GM18951 (cell line): ENCODE data around the gene NKX3-2.

ENCODE experiments used
- POLR2A ChIP-seq: IDR thresholded peaks from 4 replicates; pipeline ENCODE4 v1.6.1; 2011; ENCODE audit warnings: mild to moderate bottlenecking; ENCODE audit not compliant: insufficient read length, insufficient read depth; ENCODE audit errors: extremely low read depth
- in situ Hi-C: fragments of 300-500 bp; cut with MboI; formaldehyde crosslinking; loops from one replicate; pipeline ENCODE4 v1.12.0; 2022; ENCODE audit warnings: low sequenced_read_pairs, mixed read lengths, inconsistent platforms; ENCODE audit not compliant: unreplicated experiment

The NKX3-2 gene

DNA sequence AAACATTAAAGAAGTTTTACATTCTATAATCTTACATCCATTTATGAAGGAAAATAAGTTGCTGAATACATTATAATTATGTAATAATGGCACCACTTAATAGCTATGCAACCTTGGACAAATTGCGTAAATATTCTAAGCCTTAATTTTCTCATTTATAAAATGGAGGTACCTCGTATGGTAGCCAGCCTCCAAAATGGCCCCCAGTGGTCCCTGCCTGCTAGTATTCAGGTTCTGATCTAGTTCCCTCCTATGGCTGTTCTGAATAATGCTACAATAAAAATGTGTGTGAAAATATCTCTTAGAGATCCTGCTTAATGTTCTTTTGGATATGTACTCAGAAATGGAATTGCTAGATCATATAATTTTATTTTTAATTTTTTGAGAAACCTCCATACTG lies 11.0 kb upstream of the NKX3-2 start:
- in situ Hi-C loops, result loop anchor here (10.0 kb wide), 1 partner anchor 821 kb away; no protein-coding TSS in a partner anchor
- no peak for TF ChIP-seq POLR2A

DNA sequence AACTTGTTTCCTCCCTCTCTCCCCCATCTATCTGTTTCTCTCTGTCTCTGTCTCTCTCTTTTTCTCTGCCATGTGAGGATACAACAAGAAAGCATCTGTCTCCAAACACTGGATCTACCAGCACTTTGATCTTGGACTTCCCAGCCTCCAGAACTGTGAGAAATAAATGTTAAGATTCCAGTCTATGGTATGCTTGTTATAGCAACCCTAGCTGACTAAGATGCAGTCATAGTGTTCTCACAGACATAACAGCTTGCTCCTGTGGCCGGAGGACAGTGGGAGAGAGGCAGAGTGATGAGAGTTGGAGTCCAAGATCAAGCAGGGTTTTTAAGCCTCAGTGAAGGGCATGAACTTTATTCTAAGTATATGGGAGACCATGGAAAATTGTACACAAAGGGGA lies 8.8 kb upstream of the NKX3-2 start:
- in situ Hi-C loops, result loop anchor here (10.0 kb wide), 1 partner anchor 818 kb away; no protein-coding TSS in a partner anchor
- no peak for TF ChIP-seq POLR2A

DNA sequence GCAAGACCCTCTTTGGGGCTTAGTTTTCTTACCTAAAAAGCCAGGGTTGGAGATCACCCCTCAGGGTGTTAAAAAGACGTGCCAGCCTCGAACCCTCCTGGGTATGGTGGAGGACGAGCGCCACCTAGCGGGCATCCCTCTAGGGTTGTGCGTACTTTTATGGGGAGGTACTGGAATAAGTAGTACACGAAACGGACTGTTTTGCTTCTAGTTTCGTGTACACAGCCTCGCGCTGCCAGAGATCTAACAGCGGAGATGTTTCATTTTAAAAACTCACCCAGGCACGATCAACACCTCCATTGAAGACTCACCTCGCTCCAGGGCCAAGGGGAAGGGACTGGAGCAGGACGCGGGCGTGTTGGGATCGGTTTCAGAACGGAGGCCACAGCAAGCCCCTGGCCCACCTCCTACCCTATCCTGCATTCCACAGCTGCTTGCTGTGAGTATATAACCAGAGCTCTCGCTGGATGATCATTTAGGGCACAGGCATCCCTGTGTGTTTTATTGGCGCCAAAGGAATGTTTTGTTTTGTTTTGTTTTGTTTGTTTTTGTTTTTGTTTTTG lies 4.8 kb upstream of the NKX3-2 start:
- TF ChIP-seq POLR2A, result no peak
- in situ Hi-C loops, result loop anchor here (10.0 kb wide), 1 partner anchor 694 kb away; no protein-coding TSS in a partner anchor

DNA sequence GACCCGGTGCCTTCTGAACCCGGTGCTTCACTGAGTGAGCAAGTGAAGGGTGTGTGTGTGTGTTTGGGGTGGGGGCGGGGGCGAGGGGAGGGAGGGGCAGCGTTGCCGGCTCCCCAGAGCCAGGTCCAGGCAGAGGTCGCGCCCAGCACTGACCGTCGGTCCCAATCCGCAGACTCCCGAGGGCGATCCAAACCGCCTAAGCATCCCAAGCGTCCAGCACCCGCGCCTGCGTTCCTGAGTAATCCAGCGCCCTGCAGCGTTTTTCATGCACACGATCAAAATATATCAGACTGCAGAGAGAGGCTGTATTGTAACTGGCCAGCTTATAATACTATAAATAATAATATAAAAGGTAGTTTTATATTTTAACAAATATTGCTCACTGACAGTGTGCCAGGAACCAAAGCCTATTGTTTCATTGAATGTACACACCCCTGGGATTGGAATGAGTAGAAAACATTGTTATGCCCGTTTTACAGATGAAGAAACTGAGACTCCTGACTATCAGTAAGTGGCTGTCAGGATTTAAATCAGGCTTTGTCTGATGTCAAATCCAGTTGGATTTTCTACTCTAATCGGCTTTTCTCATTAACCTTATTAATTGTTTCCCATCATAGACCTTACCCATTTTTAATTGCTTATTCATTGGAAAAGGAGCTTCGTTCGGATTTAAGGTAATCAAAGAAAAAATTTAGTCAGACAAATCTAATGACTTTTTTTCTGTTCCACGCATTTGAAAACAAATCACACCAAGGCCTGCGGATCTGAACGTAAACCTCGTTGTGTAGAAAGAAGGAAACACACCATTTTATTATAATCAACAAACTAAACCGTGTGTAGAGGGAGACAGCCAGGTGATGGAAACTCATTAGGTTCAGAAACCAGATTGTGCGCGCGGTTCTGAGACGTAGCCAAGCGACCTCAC lies 4.0 kb upstream of the NKX3-2 start:
- in situ Hi-C loops, result loop anchor here (10.0 kb wide), 1 partner anchor 694 kb away; no protein-coding TSS in a partner anchor
- TF ChIP-seq POLR2A, result no peak

DNA sequence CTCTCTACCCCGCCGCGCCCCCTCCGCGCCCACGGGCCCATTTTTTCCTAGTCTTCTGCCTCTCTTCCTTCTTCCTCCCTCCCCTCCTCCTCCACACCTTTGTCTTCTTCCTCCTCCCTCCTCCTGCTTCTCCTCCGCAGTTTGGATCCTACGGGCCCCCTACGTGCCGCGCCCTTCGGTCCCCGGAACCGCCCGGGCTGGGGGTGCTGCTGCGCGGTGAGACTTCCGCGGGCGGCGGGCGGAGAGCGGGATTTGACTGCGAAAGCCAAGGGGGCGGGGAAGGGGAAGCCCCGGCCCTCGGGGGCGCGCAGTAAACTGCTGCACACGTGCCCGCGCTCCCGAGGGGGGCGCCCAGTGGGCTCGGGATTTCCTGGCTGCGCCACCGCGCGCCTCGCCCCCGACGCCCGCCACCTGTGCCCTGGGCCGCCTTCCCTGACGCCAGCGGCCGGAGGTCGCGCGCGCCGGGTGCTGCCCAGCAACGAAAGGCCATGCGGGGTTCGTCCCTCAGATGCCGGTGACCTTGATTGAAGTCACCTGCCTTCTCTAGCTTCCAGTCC lies 3.3 kb upstream of the NKX3-2 start:
- in situ Hi-C loops, result loop anchor here (10.0 kb wide), 1 partner anchor 693 kb away; no protein-coding TSS in a partner anchor
- no peak for TF ChIP-seq POLR2A

DNA sequence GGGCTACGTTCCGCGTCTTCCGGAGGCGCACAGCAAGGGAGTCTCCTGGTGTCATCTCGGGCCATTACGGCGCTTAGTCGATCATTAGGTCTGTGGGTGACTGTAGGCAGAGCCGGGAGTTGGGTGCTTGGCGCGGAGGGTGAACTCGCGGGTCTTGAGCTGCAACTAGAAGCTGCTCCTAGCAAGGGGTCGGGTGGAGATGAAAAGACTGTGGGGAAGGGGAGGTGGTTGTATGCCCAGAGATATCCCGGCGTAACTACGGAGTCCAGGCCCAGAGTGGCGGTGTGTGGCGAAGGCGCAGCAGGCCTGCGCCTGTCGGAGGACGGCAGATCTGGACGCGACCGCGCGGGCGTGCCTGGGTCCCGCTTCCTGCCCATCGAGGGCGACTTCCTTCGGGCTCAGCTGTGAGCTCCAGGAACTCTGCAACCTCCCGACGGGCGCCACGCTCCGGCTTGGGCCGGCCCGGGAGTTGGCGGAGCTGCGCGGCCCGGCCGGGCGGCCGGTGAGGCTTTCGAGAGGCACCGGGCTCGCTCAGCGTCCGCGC lies 2.7 kb upstream of the NKX3-2 start:
- in situ Hi-C loops, result loop anchor here (10.0 kb wide), 1 partner anchor 692 kb away; no protein-coding TSS in a partner anchor
- TF ChIP-seq POLR2A, result no peak

DNA sequence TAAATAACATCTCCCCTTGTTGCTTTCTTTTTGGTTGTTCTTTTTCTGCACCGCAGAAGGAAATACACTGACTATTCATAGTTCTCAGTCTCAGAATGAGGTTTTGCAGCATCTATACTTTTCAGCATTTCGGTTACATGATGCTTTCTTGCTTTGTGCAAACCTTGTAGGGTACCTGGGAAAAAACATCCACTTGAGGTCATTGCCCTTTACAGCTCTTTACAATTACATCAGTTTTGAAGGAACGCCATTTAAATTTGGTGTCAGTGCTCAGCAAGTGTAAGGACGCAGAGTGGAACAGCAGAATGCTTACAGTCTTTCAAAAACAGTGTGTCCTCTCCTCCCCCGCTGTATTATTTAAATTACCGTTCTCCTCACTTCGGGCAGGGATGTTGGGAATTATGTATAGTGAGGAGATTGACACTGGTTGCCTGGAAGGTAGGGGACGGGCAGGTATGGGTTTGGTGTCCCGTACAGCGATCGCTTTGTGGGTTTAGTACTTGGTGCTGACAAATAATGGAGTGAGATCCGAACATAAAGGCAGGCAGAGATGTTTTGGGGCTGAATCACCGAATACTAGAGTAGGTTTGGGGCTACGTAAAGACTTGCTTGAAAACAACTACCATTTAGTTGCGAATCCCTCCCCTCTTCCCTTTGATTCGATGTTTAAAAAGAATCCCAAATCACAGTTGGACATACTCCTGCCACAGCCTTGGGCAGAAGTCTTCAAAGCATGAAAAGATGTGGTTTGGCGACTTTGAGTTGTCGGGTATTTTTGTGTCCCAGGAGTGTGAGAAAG lies 2.0 kb upstream of the NKX3-2 start:
- no peak for TF ChIP-seq POLR2A
- in situ Hi-C loops, result loop anchor here (10.0 kb wide), 1 partner anchor 692 kb away; no protein-coding TSS in a partner anchor

DNA sequence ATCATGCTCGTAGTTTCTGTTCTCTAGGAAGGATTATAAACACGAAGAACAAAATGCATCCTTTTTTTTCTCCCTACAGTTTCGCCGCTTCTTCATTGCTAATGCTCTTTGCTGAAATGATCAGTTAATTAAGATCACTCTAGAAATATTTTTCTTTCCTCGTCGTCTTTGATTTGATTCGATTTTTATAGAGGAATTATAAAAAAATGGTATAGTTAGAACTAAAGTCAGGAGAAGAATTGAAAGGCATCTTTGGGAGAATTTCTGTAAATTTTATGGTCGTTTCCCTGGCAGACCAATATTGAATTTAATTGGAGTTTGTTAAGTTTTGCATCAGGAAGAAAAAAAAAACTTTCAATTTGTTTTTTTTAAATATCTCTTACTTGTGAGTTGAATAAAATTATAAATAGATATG lies 1.1 kb upstream of the NKX3-2 start:
- in situ Hi-C loops, result loop anchor here (10.0 kb wide), 1 partner anchor 691 kb away; no protein-coding TSS in a partner anchor
- no peak for TF ChIP-seq POLR2A

DNA sequence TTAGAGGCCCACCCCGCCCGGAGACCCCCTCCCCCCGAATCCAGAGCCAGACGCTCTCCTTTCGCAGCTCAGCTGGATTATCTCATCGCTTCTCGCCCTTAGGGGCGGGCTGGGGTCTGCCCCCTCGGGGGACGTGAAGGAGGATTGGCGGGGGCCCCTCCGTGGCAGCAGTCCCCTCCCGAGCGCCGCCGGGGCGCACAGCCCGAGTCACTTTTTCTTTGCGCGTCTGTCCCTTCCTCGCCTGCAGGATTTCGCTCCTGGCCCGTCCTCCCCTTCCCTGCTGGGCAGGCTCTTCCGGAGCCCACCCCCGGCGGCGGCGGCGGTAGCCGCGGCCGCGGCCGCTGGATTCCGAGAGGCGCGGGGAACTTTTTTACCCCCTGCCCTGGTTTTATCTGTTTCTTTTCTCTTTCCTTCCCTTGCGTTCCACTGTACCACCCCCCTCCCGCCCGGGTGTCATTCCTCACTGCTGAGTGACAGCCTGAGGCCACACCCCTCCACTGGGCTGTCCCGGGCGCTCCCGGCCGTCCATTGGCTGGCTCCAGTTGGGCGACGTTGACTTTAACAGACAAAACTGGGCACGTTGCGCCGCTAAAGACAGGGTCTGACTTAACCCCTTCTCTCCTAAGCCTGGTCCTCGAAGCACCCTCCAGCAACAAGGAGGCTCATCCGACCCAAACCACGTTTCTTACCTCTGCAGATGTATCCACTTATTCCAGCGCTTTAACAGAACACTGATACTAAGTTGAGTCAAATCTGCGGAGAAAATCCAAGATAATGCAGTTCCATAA lies 492 bp upstream of the NKX3-2 start:
- TF ChIP-seq POLR2A, result no peak
- in situ Hi-C loops, result loop anchor here (10.0 kb wide), 1 partner anchor 690 kb away; no protein-coding TSS in a partner anchor

DNA sequence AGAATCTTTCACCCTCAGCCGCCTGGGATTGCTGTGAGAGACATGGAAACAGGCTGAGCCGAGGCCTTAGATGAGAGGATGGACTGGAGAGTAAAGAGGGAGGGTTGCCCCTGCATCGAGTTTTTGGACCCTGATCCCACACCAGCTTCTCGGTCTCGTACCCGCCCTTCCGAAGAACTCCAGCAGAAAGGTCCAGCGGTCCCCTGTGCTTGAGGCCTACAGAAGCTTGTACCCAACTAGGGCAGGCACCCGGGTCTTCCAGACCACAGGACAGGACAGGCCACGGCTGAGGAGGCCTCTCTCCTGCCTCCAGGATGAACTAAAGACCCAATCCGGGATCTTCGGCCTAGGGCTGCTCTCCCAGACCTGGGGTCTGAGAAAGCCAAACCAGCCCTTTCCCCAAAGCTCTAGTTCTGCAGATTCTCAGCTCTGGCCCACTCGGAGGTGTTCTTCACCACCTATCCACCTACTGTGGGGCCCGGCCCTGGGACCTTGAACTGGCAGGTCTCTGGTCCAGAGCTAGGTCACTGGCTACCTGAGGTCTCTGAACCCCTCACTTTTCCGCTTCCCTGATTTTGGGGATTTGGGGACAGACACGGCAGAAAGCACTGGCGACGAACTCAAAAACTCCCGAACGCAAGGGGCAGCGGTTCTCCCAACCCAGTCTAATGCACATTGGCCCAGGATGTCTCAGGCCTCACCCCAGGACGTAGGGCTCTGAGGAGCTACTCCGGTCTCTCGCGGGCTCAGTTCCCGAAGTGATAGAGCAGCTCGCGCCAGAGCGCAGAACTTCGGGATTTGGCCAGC lies 1.1 kb downstream of the NKX3-2 start:
- no peak for TF ChIP-seq POLR2A
- in situ Hi-C loops, result loop anchor here (10.0 kb wide), 1 partner anchor 688 kb away; no protein-coding TSS in a partner anchor

DNA sequence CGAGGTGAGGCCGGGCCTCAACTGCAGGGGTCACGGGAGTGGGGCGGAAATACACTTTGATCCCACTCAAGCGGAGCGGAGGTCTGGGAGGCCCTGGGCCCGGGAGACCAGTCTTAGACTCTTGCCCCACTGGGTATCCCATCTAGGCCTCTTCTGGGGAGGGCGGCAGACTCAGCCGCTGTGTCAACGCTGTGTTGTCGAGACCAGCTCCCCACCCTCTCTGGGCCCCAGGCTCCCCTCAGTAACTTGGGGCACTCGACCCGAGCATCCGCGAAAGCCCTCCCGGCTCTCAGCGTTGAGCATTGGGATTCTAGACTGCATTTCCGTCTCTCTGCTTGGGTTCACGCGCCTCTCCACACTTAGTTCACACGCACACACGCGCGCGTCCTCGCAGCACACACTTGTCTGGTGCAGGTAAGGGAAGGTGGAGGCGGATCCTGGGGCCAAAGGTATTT lies 1.7 kb downstream of the NKX3-2 start:
- in situ Hi-C loops, result loop anchor here (10.0 kb wide), 1 partner anchor 688 kb away; no protein-coding TSS in a partner anchor

More for the DNA sequence above, 1.7 kb downstream of the NKX3-2 start:
- no peak for TF ChIP-seq POLR2A
